ENCODE results near the gene C1R.
"Not testable (repeated sequence)": the region's sequence is repeated elsewhere in the genome, so short reads cannot be mapped to it uniquely, and the experiment has no call there.

The C1R gene

GRCh38 chr12:7065073-7065623 lies 27.1 kb downstream of the C1R start:
- DNase-seq = no peak

- no peak for DNase-seq
Measured at GRCh38 chr12:7064516-7064915, 27.7 kb downstream of the C1R start.

- DNase-seq = no peak
Measured at GRCh38 chr12:7061596-7061995, 30.6 kb downstream of the C1R start.

GRCh38 chr12:7061138-7061537 lies 31.1 kb downstream of the C1R start:
- DNase-seq = no peak

- no peak for DNase-seq
Measured at GRCh38 chr12:7060353-7060954, 31.8 kb downstream of the C1R start, which contains the start of gene C1S. TSS of gene C1S (plus strand) at chr12:7060718. CDS start at chr12:7061913, 1,195 bp downstream.

GRCh38 chr12:7059780-7060179 lies 32.5 kb downstream of the C1R start:
- DNase-seq = no peak

- no peak for DNase-seq
Measured at GRCh38 chr12:7058850-7059395, 33.3 kb downstream of the C1R start.

GRCh38 chr12:7058163-7058845 lies 33.9 kb downstream of the C1R start:
- no peak for DNase-seq

- DNase-seq = not testable (repeated sequence)
Measured at GRCh38 chr12:7055736-7056135, 36.5 kb downstream of the C1R start.

GRCh38 chr12:7054925-7055324 lies 37.3 kb downstream of the C1R start:
- no peak for DNase-seq

GRCh38 chr12:7049973-7050372 lies 42.3 kb downstream of the C1R start:
- not testable (repeated sequence) for DNase-seq

- DNase-seq = not testable (repeated sequence)
Measured at GRCh38 chr12:7049445-7049951, 42.7 kb downstream of the C1R start.

GRCh38 chr12:7047306-7047705 lies 44.9 kb downstream of the C1R start:
- no peak for DNase-seq

GRCh38 chr12:7046383-7047105 lies 45.7 kb downstream of the C1R start:
- DNase-seq = no peak

- no peak for DNase-seq
Measured at GRCh38 chr12:7045913-7046312, 46.3 kb downstream of the C1R start.

GRCh38 chr12:7042842-7043241 lies 49.4 kb downstream of the C1R start:
- DNase-seq = peak; percentile 44

GRCh38 chr12:7039403-7039802 lies 52.8 kb downstream of the C1R start:
- no peak for DNase-seq

- DNase-seq = no peak
Measured at GRCh38 chr12:7038591-7038990, 53.7 kb downstream of the C1R start.

GRCh38 chr12:7037411-7037810 lies 54.8 kb downstream of the C1R start:
- DNase-seq = not testable (repeated sequence)

GRCh38 chr12:7035463-7035862 lies 56.8 kb downstream of the C1R start:
- DNase-seq = no peak

GRCh38 chr12:7034464-7034863 lies 57.8 kb downstream of the C1R start:
- DNase-seq = no peak

- DNase-seq = no peak
Measured at GRCh38 chr12:7032990-7033389, 59.3 kb downstream of the C1R start.

GRCh38 chr12:7031306-7031705 lies 60.9 kb downstream of the C1R start:
- no peak for DNase-seq
